Stomach smooth muscle (tissue), 2 donors: ENCODE results near the gene KRT78.
"Not testable (repeated sequence)": the region's sequence is repeated elsewhere in the genome, so short reads cannot be mapped to it uniquely, and the experiment has no call there.

Source experiments
- H3K27ac ChIP-seq: one replicate; pipeline ENCODE4 v1.7.0; 2013; ENCODE audit warnings: mild to moderate bottlenecking, low read length, inconsistent platforms
- H3K27me3 ChIP-seq, 2 donors: one replicate each; pipeline ENCODE4 v1.7.0; 2013; ENCODE audit warnings: low read length in 2 of 2; ENCODE audit not compliant: insufficient read depth in 2 of 2, control insufficient read depth in 1 of 2
- H3K36me3 ChIP-seq, 2 donors: one replicate each; pipeline ENCODE4 v1.7.0; 2013; ENCODE audit warnings: low read length in 2 of 2; ENCODE audit not compliant: control insufficient read depth in 2 of 2, insufficient read depth in 2 of 2
- H3K4me1 ChIP-seq: one replicate; pipeline ENCODE4 v1.7.0; 2013; ENCODE audit warnings: low read length; ENCODE audit not compliant: control insufficient read depth, insufficient read depth
- H3K4me3 ChIP-seq, 2 donors: one replicate each; pipeline ENCODE4 v1.7.0; 2013; ENCODE audit warnings: low read length in 2 of 2
- H3K9ac ChIP-seq, 2 donors: one replicate each; pipeline ENCODE4 v1.7.0; 2013; ENCODE audit warnings: low read length in 2 of 2, mild to moderate bottlenecking in 1 of 2
- H3K9me3 ChIP-seq, 2 donors: one replicate each; pipeline ENCODE4 v1.7.0; 2013; ENCODE audit warnings: low read length in 2 of 2; ENCODE audit not compliant: control insufficient read depth in 2 of 2
- donor health status: healthy.
- donor health status: Pancreatic carcinoma.

The KRT78 gene

GRCh38 chr12:52798671-52799504, 49.9 kb downstream of the KRT78 start:
- Histone ChIP-seq H3K36me3 (no peaks in the 10 kb centered on the region), H3K4me1 (no peaks in the 10 kb centered on the region), H3K27me3 (peaks cover 0 to 3% of the 10 kb centered on the region in 2 donors), H3K9ac (no peak overlapping the region), H3K4me3 (no peak overlapping the region), H3K9me3 (no peaks in the 10 kb centered on the region), H3K27ac (no peak overlapping the region)

- no peak overlapping the region for H3K27ac ChIP-seq
- no peak overlapping the region for H3K9ac ChIP-seq
- H3K4me1 ChIP-seq = no peaks in the 10 kb centered on the region
- H3K27me3 ChIP-seq = peaks cover 0 to 3% of the 10 kb centered on the region in 2 donors
- no peak overlapping the region for H3K4me3 ChIP-seq
- no peaks in the 10 kb centered on the region for H3K9me3 ChIP-seq
- H3K36me3 ChIP-seq = no peaks in the 10 kb centered on the region
These were observed 50.7 kb downstream of the KRT78 start for GRCh38 chr12:52798003-52798670.

DNA sequence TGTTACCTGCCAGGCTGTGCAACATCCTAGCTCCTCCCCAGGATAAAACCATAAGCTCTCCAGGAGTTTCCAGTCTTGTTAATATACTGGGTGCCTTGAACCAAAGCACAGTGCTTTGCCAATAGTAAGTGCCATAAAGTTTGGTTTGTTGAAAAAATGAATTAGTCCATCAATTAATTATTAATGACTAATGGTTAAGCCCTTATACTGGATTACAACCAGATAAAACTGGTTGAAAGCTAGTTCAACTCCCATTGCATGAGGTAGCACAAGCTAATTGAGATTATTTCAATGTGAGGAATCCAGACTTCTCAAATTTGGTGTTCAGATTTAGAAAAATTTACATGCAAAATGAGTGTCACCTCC, 51.3 kb downstream of the KRT78 start:
- Histone ChIP-seq H3K27me3 (peaks cover 0 to 3% of the 10 kb centered on the region in 2 donors), H3K4me3 (no peak overlapping the region), H3K27ac (no peak overlapping the region), H3K4me1 (no peaks in the 10 kb centered on the region), H3K9me3 (no peaks in the 10 kb centered on the region), H3K9ac (no peak overlapping the region), H3K36me3 (no peaks in the 10 kb centered on the region)

DNA sequence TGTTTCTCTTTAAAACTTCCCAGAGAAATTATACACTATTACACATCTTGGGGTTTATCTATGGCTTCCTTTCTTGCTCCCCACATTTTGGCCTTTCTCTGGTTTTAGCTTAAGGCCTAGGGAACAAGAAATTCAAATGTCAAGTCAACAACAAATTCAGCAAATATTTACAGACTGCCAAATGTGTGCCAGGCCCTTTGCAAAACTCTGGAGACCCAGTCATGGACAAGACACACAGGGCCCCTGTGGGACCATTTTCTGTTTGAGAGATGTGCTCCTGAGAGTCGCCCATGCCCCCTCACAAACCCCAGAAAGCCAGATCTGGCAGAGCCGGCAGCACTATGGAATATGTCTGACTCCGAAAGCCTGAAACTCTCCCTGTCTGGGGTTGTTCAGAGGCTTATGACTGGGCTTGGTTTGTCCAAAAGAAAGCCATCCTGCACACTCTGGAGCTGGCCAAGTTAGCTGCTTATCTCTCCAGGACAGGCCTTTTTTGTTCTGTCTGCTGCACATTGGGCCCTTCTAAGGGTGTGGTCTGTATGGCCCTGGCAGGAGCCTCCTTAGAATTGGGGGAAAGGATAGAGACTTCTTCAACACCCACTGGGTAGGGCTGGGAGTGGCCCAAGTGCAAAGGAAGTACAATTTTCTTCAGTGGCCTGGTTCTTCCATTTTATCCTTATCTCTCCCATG, 51.8 kb downstream of the KRT78 start:
- Histone ChIP-seq H3K9me3 (no peaks in the 10 kb centered on the region), H3K27ac (no peak overlapping the region), H3K4me1 (no peaks in the 10 kb centered on the region), H3K9ac (no peak overlapping the region), H3K4me3 (no peak overlapping the region), H3K36me3 (no peaks in the 10 kb centered on the region), H3K27me3 (peaks cover under 1 to 6% of the 10 kb centered on the region in 2 donors)

- no peak overlapping the region for H3K4me3 ChIP-seq
- H3K27ac ChIP-seq = no peak overlapping the region
- no peak overlapping the region for H3K9ac ChIP-seq
- no peaks in the 10 kb centered on the region for H3K4me1 ChIP-seq
- no peaks in the 10 kb centered on the region for H3K9me3 ChIP-seq
- H3K36me3 ChIP-seq = no peaks in the 10 kb centered on the region
- peaks cover 6 to 9% of the 10 kb centered on the region in 2 donors for H3K27me3 ChIP-seq
These were observed 52.4 kb downstream of the KRT78 start for GRCh38 chr12:52796429-52796794.

DNA sequence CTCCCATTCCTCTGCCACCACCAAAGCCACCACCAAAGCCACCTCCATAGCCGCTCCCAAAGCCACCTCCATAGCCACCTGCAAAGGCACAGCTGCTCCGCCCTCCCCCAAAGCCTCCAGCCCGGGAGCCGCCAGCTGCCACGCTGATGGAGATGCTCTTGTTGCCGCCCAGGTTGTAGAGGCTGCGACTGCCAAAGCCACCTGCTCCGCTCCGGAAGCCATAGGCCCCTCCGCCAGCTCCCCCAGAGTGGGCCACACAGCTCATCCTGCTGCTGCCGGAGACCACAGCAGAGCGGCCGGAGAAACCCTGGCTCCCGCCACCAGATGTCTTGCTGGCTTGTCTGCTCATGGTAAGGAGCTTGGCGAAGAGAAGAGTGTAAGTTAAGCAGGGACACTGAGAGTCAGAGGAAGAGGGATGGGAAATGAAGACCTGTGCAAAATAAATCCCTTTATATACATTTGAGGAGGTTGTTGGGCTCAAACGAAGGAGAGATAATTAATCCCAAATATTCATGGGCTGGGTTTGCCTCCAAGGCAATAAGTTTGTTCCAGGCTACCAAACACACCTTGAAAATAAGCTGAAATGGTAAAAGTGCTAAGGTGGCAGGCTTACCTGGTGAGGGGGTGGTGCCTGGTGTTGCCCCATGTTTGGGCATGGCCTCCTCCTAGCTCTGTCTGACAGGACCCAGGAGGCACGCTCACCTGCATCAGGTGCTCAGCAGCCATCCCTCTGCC, 52.9 kb downstream of the KRT78 start, which contains the start of gene KRT3:
Gene KRT3 (minus strand): TSS at position 424 of the 735 bp plus-strand sequence. CDS start 75 bp downstream, at position 349.
- H3K27ac ChIP-seq = no peak within 1 kb of the TSS
- no peaks in the 10 kb centered on the region for H3K36me3 ChIP-seq
- no peaks in the 10 kb centered on the region for H3K4me1 ChIP-seq
- no peaks in the 10 kb centered on the region for H3K9me3 ChIP-seq
- no peak within 1 kb of the TSS for H3K9ac ChIP-seq
- peaks cover 11 to 14% of the 10 kb centered on the region in 2 donors for H3K27me3 ChIP-seq
- no peak within 1 kb of the TSS for H3K4me3 ChIP-seq

DNA sequence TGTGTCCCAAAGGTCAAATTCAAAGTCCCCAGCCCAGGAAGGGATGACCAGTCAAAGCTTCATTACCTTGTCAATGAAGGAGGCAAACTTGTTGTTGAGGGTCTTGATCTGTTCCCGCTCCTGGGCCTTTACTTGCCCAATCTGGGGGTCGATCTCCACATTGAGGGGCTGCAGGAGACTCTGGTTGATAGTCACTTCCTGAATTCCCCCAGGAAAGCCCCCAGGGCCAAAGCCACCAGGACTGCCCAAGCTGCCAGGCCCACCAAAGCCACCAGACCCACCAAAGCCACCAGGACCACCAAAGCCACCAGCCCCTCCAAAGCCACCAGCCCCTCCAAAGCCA, 53.5 kb downstream of the KRT78 start:
- not testable (repeated sequence) for H3K4me3 ChIP-seq, H3K36me3 ChIP-seq
- H3K27me3 ChIP-seq = peaks cover 14 to 16% of the 10 kb centered on the region in 2 donors

GRCh38 chr12:52794479-52795331, 54.1 kb downstream of the KRT78 start:
- Histone ChIP-seq H3K36me3 (no peaks in the 10 kb centered on the region), H3K27me3 (peaks cover 14 to 22% of the 10 kb centered on the region in 2 donors), H3K4me1 (peaks cover 6% of the 10 kb centered on the region), H3K27ac (no peak overlapping the region), H3K9ac (no peak overlapping the region), H3K9me3 (no peaks in the 10 kb centered on the region), H3K4me3 (no peak overlapping the region)

More for the DNA sequence above, 53.5 kb downstream of the KRT78 start:
- H3K9ac ChIP-seq, H3K4me1 ChIP-seq, H3K27ac ChIP-seq, H3K9me3 ChIP-seq: not testable (repeated sequence)

DNA sequence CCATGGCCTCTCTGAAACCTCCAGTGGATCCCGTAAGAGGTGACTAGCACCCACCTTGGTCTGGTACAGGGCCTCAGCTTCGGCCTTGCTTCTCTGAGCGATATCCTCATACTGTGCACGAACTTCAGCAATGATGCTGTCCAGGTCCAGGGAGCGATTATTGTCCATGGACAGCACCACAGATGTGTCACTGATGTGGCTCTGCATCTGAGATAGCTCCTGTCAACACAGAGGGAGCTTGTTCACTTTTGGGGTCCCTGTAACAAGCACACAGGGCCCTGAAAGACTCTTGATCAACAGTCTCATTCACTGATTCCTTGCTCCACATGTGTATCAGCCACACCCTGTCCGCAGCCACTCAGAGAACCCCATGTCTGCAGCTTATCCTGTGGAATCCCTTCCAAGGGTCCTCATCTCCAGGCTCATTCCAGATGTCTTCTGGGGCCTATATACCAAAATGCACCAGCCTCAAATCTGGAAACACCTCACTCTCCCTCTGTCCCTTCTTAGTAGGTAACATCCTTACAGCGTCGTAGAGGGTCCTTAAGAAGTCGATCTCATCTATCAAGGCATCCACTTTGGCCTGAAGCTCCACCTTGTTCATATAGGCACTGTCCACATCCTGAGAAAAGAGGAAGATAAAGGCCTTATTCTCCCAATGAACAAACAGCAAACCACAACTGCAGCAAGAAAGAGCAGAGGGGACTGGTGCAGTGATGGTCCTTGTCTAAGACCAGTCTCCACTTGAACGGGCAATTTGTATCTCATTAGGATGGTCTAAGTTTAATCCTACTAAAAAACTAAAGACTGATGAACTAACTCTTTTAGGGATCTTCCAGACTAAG, 56.4 kb downstream of the KRT78 start:
- no peak overlapping the region for H3K9ac ChIP-seq
- no peak overlapping the region for H3K4me3 ChIP-seq
- no peaks in the 10 kb centered on the region for H3K36me3 ChIP-seq
- peaks cover 19 to 23% of the 10 kb centered on the region in 2 donors for H3K27me3 ChIP-seq
- no peaks in the 10 kb centered on the region for H3K9me3 ChIP-seq
- peaks cover 6% of the 10 kb centered on the region for H3K4me1 ChIP-seq
- no peak overlapping the region for H3K27ac ChIP-seq
